ENCODE measurements around the gene KDM4B. TPM values are rescaled to one million over a fixed set of nuclear protein-coding genes. Genes with fewer than 3 reads are reported as not detected.

KDM4B gene
- total RNA-seq, 1 experiment from 2014 or later = 35.9 TPM

GRCh38 chr19:5129691-5130090 lies 160.8 kb downstream of the KDM4B start:
- DNase-seq (ENCODE audit: low read depth, low spot score) = no peak
- POLR2A ChIA-PET = no interaction called here
- no peaks in the 10 kb centered on the region for H3K9me2 ChIP-seq (ENCODE audit: insufficient read depth)
- RAD21 ChIA-PET (ENCODE audit: low non-redundant PET in 1 of 2, low total read pairs in 2 of 2, uncharacterized antibody in 2 of 2, unreplicated experiment in 2 of 2) = no interaction called here
- no peak for TF ChIP-seq ZNF274 (IDR thresholded peaks at IDR 0.05; ENCODE audit: low read depth, low read length)
- TF ChIP-seq CBX3 (IDR thresholded peaks at IDR 0.05; ENCODE audit: low read depth) = no peak
- TF ChIP-seq POLR2A (IDR thresholded peaks at IDR 0.05; ENCODE audit: borderline replicate concordance, extremely low read depth, insufficient read depth, insufficient read length) = no peak
- no peak for TF ChIP-seq SRF (IDR thresholded peaks at IDR 0.05; ENCODE audit: low read depth)
- TF ChIP-seq POLR2AphosphoS5 (IDR thresholded peaks at IDR 0.05; ENCODE audit: low read depth, low read length) = no peak
- TF ChIP-seq MAX (IDR thresholded peaks at IDR 0.05) = no peak
- no peak for TF ChIP-seq EZH2phosphoT487 (IDR thresholded peaks at IDR 0.05; ENCODE audit: borderline replicate concordance)
- TF ChIP-seq ZFX (IDR thresholded peaks at IDR 0.05) = no peak
- TF ChIP-seq ATF3 (IDR thresholded peaks at IDR 0.05) = no peak
- no peak for TF ChIP-seq FOSL1 (IDR thresholded peaks at IDR 0.05; ENCODE audit: low read depth)
- TF ChIP-seq SP1 (IDR thresholded peaks at IDR 0.05; ENCODE audit: low read depth) = no peak
- no peak for TF ChIP-seq EZH2 (IDR thresholded peaks at IDR 0.05)
- TF ChIP-seq SIN3A (IDR thresholded peaks at IDR 0.05; ENCODE audit: low read depth) = no peak
- no peak for TF ChIP-seq JUND (IDR thresholded peaks at IDR 0.05)
- no peak for TF ChIP-seq CEBPB (IDR thresholded peaks at IDR 0.05; ENCODE audit: low read depth)
- intact Hi-C loops (cut with micrococcal nuclease) = no loop called here
- H3K4me1 ChIP-seq (ENCODE audit: control insufficient read depth in 1 of 2, insufficient read depth in 2 of 2, low read length in 2 of 2) = no peaks in the 10 kb centered on the region
- H3K36me3 ChIP-seq (ENCODE audit: control insufficient read depth in 1 of 2, insufficient read depth in 2 of 2, low read length in 2 of 2) = no peaks in the 10 kb centered on the region
- no peak overlapping the region for H3K9ac ChIP-seq (ENCODE audit: low read length)
- H3K79me2 ChIP-seq (ENCODE audit: insufficient read depth, low read length) = no peaks in the 10 kb centered on the region
- CTCF ChIA-PET = no interaction called here
- no peak for ATAC-seq
- no peak overlapping the region for H3K4me2 ChIP-seq (ENCODE audit: low read length)
- H3K27me3 ChIP-seq (ENCODE audit: insufficient read depth, low read length) = no peaks in the 10 kb centered on the region
- no peaks in the 10 kb centered on the region for H4K20me1 ChIP-seq (ENCODE audit: insufficient read depth)
- H3K4me3 ChIP-seq (replicated peaks in 1 of 2; ENCODE audit: low read depth in 1 of 2, low read length in 2 of 2) = no peak overlapping the region
- no peak overlapping the region for H2AFZ ChIP-seq (ENCODE audit: low read depth, low read length, poor library complexity, severe bottlenecking)
- no TSS peak for BruUV-seq (replicated peaks)
- no peak overlapping the region for H3K27ac ChIP-seq (ENCODE audit: low read depth, low read length)
- no peaks in the 10 kb centered on the region for H3K9me3 ChIP-seq (ENCODE audit: control insufficient read depth in 1 of 2, insufficient read depth in 1 of 2, low read depth in 1 of 2, low read length in 2 of 2)

Data from HCT116 (cell line).